Activated CD4-positive, alpha-beta T cell treated with anti-CD3 and anti-CD28 coated beads, Interleukin-2, amount 10 ng/mL, durations not matched to agents 7 days and 5 days (primary cell): ENCODE results near the gene MYH14. TPM values are rescaled to one million over a fixed set of nuclear protein-coding genes. Genes with fewer than 3 reads are reported as not detected.
A peak's percentile ranks its signal among the peaks of the same experiment; 100 is the strongest.
"Not testable (repeated sequence)": the region's sequence is repeated elsewhere in the genome, so short reads cannot be mapped to it uniquely, and the experiment has no call there.

Experiments used
- CTCF ChIA-PET: fragments of 350-600 bp; sonication (Branson Sonifier 250); formaldehyde crosslinking; loops from one replicate; lab custom pipeline; 2021; ENCODE audit warnings: antibody characterized with exemption; lab: Charles Lee
- POLR2A ChIA-PET: fragments of 350-600 bp; sonication (Branson Sonifier 250); formaldehyde crosslinking; loops from one replicate; lab custom pipeline; 2021; ENCODE audit warnings: antibody characterized with exemption; lab: Charles Lee
- DNase-seq: peaks from one replicate; pipeline ENCODE4 v3.0.0-alpha.2; 2020
- H3K27ac Mint-ChIP-seq: one replicate; pipeline ENCODE4 v1.8.0; 2021; ENCODE audit warnings: mild to moderate bottlenecking, moderate library complexity, mixed read lengths
- H3K27me3 Mint-ChIP-seq: one replicate; pipeline ENCODE4 v1.8.0; 2021; ENCODE audit warnings: mixed read lengths
- H3K36me3 Mint-ChIP-seq: one replicate; pipeline ENCODE4 v1.8.0; 2021; ENCODE audit warnings: low read depth, mixed read lengths
- H3K4me1 Mint-ChIP-seq: one replicate; pipeline ENCODE4 v1.8.0; 2021; ENCODE audit warnings: mixed read lengths
- H3K4me3 Mint-ChIP-seq: one replicate; pipeline ENCODE4 v1.8.0; 2021; ENCODE audit warnings: mild to moderate bottlenecking, moderate library complexity, mixed read lengths
- H3K9me3 Mint-ChIP-seq: one replicate; pipeline ENCODE4 v1.8.0; 2021; ENCODE audit warnings: mixed read lengths
- total RNA-seq, 2 experiments: library from RNA; stranded (reverse); gene quantifications; one replicate each; pipeline ENCODE4 v1.2.3, GENCODE V29; 2021

The MYH14 gene
- total RNA-seq, 2 experiments from 2014 or later, result not detected

DNA sequence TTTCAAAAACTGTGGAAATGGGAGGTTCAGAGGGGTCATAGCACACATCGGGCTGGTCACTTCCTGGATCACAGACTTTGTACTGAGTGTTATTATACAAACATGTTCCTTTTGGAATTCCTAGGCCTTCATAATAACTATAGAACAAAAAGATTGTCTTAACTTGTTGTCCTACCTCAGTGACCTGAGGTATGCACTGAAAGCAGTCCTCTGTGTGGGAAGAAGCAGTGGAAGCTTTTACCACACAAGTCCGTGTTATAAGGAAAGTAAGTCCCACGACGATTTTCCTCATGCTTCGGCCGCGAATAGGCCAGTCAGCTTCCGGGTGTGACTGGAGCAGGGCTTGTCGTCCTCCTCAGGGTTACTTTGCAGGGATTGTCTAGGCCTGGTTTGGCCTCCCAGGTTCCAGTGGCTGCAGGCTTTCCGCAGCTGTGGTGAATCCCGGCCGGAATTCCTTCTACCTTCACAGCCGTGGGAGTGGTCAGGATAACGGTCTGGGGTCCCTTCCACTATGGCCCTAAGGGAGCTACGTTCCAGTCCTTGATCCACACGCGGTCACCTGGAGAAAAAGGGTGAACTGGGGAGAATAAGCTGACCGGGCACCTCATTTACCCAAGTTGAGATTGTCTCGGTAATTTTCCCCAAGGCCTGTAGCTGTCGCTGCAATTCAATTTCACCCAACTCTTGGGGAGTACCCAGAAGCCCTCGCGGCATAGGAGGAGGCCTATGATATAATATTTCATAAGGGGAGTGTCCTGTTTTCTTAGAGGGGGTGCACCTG is 146.0 kb downstream of the MYH14 start:
- Mint-ChIP-seq H3K9me3 (peaks cover 7% of the 10 kb centered on the region), H3K4me3 (no peak overlapping the region), H3K36me3 (peaks cover 13% of the 10 kb centered on the region), H3K4me1 (peaks cover 26% of the 10 kb centered on the region), H3K27ac (no peak overlapping the region), H3K27me3 (no peaks in the 10 kb centered on the region)
- ChIA-PET CTCF (interaction anchor here (1.6 to 2.0 kb wide), 2 partner anchors 8 to 14 kb away, joined by 3 to 10 read pairs; no protein-coding TSS in a partner anchor), POLR2A (interaction anchor here (0.6 kb wide), 1 partner anchor 16 kb away, joined by 3 read pairs; no protein-coding TSS in a partner anchor)
- no peak for DNase-seq

- no peak overlapping the region for H3K4me3 Mint-ChIP-seq
- no peaks in the 10 kb centered on the region for H3K27me3 Mint-ChIP-seq
- no peak for DNase-seq
- H3K4me1 Mint-ChIP-seq, result peaks cover 11% of the 10 kb centered on the region
- H3K27ac Mint-ChIP-seq, result no peak overlapping the region
- POLR2A ChIA-PET, result no interaction called here
- peaks cover 2% of the 10 kb centered on the region for H3K36me3 Mint-ChIP-seq
- CTCF ChIA-PET, result interaction anchor here (1.0 to 1.8 kb wide), 6 partner anchors 15 to 108 kb away, joined by 3 to 7 read pairs (median 4); partner anchors contain the start of gene KCNC3
- H3K9me3 Mint-ChIP-seq, result no peaks in the 10 kb centered on the region
Observed at GRCh38 chr19:50352242-50352641, 148.8 kb downstream of the MYH14 start.

DNA sequence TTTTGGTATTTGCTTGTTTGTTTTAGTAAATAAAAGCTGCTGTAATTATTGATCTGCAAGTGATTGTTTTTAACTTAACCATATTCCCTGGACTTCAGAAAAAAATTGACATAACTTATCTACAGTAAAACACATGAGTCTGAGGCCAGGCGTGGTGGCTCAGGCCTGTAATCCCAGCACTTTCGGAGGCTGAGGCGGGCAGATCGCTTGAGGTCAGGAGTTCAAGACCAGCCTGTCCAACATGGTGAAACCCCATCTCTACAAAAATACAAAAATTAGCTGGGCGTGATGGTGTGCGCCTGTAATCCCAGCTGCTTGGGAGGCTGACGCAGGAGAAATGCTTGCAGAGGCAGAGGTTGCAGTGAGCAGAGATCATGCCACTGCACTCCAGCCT is 150.1 kb downstream of the MYH14 start:
- H3K27ac Mint-ChIP-seq, H3K36me3 Mint-ChIP-seq, H3K4me3 Mint-ChIP-seq, H3K4me1 Mint-ChIP-seq, H3K27me3 Mint-ChIP-seq, H3K9me3 Mint-ChIP-seq, POLR2A ChIA-PET, DNase-seq: not testable (repeated sequence)
- CTCF ChIA-PET, result interaction anchor here (0.7 to 1.0 kb wide), 2 partner anchors 21 to 202 kb away, joined by 3 read pairs; no protein-coding TSS in a partner anchor

DNA sequence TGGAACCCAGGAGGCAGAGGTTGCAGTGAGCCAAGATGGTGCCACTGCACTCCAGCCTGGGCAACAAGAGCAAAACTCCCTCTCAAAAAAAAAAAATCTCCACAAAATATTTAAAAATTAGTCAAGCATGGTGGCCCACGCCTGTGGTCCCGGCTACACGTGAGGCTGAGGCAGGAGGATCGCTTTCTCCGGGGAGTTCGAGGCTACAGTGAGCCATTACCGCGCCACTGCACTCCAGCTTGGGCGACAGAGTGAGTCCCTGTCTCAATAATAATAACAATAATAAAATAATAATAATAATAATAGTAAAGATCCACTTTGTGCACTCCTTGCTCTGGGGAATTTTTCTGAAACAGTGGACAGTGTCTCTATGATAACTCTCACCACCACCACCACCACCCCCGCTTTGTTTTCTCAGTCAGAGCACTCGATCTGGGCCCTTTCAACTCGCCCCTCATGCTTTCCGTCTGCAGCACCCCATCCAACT is 153.3 kb downstream of the MYH14 start:
- H3K27ac Mint-ChIP-seq, result peak overlapping the region; percentile 99
- ChIA-PET CTCF (interaction anchor here (0.7 to 3.0 kb wide), 22 partner anchors 9 to 427 kb away, joined by 3 to 19 read pairs (median 5); partner anchors contain the start of genes EMC10, KCNC3 and NR1H2), POLR2A (interaction anchor here (0.5 kb wide), 1 partner anchor 118 kb away, joined by 4 read pairs; no protein-coding TSS in a partner anchor)
- peaks cover 36% of the 10 kb centered on the region for H3K4me1 Mint-ChIP-seq
- peaks cover 6% of the 10 kb centered on the region for H3K36me3 Mint-ChIP-seq
- DNase-seq, result no peak
- peaks cover 2% of the 10 kb centered on the region for H3K9me3 Mint-ChIP-seq
- H3K27me3 Mint-ChIP-seq, result no peaks in the 10 kb centered on the region
- H3K4me3 Mint-ChIP-seq, result peak overlapping the region; percentile 83

GRCh38 chr19:50357178-50358100 is 154.0 kb downstream of the MYH14 start:
- Mint-ChIP-seq H3K4me3 (peak overlapping the region; percentile 83), H3K9me3 (peaks cover 2% of the 10 kb centered on the region), H3K27ac (peak overlapping the region; percentile 99), H3K36me3 (peaks cover 6% of the 10 kb centered on the region), H3K4me1 (peaks cover 43% of the 10 kb centered on the region), H3K27me3 (no peaks in the 10 kb centered on the region)
- CTCF ChIA-PET, result interaction anchor here (0.7 to 3.0 kb wide), 23 partner anchors 9 to 427 kb away, joined by 3 to 19 read pairs (median 5); partner anchors contain the start of genes EMC10, KCNC3 and NR1H2
- DNase-seq, result peak; percentile 91
- POLR2A ChIA-PET, result interaction anchor here (0.5 kb wide), 1 partner anchor 118 kb away, joined by 4 read pairs; no protein-coding TSS in a partner anchor

DNA sequence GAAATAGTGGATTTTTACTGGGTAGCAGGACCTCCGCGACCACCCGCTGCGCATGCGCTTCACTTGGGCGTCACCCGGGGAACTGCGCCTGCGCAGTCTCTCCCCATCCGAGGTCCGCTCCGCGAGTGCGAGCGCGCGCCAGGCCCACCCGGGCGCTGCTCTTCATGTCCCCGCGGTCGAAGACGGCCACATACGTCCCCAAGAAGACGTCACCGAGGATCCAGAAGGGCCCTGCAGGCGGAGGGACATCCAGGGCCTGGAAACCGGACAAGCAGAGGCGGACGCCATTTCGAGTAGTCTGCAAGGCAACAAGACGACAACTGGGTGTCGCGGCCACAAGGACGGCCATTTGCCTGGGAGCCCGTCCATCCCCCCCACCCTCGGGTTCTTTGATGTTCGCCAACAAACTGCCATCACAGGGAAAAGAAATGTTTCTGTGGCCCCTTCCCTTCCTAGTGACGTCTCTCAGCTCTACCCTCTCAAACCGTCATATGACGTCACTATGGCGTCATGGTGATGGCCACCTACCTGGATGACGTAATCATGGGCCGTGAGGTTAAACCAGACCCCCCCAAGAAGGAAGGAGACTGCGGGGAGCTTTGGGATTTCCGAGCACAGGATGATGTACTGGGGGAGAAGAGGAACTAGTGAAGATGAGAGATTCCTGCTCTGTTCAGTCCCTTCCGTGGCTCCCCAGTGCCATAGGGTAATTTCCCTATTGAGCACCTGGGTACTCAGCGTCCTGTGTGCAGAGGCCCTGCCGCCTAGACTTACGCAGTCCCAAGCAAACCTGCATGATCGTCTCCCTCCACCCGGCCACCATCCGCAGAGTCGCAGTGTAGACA is 155.3 kb downstream of the MYH14 start:
- CTCF ChIA-PET, result interaction anchor here (1.6 to 3.0 kb wide), 6 partner anchors 10 to 104 kb away, joined by 5 to 19 read pairs (median 10); no protein-coding TSS in a partner anchor
- H3K4me3 Mint-ChIP-seq, result peak overlapping the region; percentile 83
- DNase-seq, result peak; percentile 80
- peaks cover 54% of the 10 kb centered on the region for H3K4me1 Mint-ChIP-seq
- POLR2A ChIA-PET, result no interaction called here
- H3K27ac Mint-ChIP-seq, result peak overlapping the region; percentile 99
- H3K27me3 Mint-ChIP-seq, result no peaks in the 10 kb centered on the region
- peaks cover 6% of the 10 kb centered on the region for H3K36me3 Mint-ChIP-seq
- H3K9me3 Mint-ChIP-seq, result peaks cover 2% of the 10 kb centered on the region

DNA sequence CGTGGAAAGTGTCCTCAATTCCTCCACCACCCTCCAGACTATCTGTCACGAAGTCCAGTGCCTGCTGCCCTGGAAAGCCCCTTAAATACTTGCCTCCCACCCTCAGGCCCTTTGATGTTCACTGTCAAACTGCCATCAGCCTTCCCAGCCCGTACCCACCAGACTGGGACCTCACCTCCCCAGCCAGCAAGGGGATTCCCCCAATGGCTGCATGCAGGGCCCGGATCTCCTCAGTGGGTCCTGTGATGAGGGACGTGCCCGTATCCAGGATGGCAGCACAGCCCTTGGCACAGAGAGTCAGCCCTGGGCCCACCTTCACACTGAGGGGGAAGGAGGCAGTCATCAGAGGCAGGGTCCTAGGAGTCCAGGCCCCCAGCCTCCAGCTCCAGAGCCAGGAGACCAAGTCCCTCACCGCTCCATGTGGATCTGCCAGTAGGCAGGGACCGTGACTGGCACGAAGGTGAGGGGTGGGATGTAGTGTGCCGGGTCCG is 156.0 kb downstream of the MYH14 start:
- Mint-ChIP-seq H3K9me3 (peaks cover 2% of the 10 kb centered on the region), H3K36me3 (peaks cover 6% of the 10 kb centered on the region), H3K27ac (peak overlapping the region; percentile 99), H3K27me3 (no peaks in the 10 kb centered on the region), H3K4me1 (peaks cover 57% of the 10 kb centered on the region), H3K4me3 (peak overlapping the region; percentile 83)
- ChIA-PET CTCF (interaction anchor here (3.0 kb wide), 1 partner anchor 13 kb away, joined by 9 read pairs; no protein-coding TSS in a partner anchor), POLR2A (no interaction called here)
- no peak for DNase-seq

Other genes with a start within 250 kb of the MYH14 start
- not detected for gene SIGLEC11, start 242.4 kb upstream of the MYH14 start, total RNA-seq
- gene VRK3, start 178.2 kb upstream of the MYH14 start, total RNA-seq, result 10 to 100 TPM; 75.4 to 86.9 TPM
- 10 to 100 TPM; 10.0 to 10.6 TPM for gene ZNF473, start 177.6 kb upstream of the MYH14 start, total RNA-seq
- not detected for gene IZUMO2, start 40.3 kb upstream of the MYH14 start, total RNA-seq
- gene KCNC3, start 125.8 kb downstream of the MYH14 start, total RNA-seq, result 1 to 10 TPM; 3.4 to 4.1 TPM
- gene NAPSA, start 162.0 kb downstream of the MYH14 start, total RNA-seq, result 1 to 10 TPM; 1.7 to 1.9 TPM
- 10 to 100 TPM; 55.2 to 62.2 TPM for gene NR1H2, start 172.8 kb downstream of the MYH14 start, total RNA-seq
- gene POLD1, start 180.7 kb downstream of the MYH14 start, total RNA-seq, result 100 to 1,000 TPM; 156 to 167 TPM
- under 1 TPM; 0.48 to 0.50 TPM for gene SPIB, start 215.3 kb downstream of the MYH14 start, total RNA-seq
- not detected for gene MYBPC2, start 229.3 kb downstream of the MYH14 start, total RNA-seq